GM20000 (cell line): Measurements from ENCODE around the gene XRCC5.

ENCODE experiments used
- DNase-seq: peaks from one replicate; pipeline ENCODE4 v3.0.0; 2012; ENCODE audit warnings: low spot score
- TF ChIP-seq, protein P1 (sequence below): IDR thresholded peaks from 2 replicates; pipeline ENCODE4 v1.5.1; 2012; ENCODE audit warnings: mild to moderate bottlenecking, control low read depth; ENCODE audit errors: extremely low read depth, missing control alignments

XRCC5 gene

DNA sequence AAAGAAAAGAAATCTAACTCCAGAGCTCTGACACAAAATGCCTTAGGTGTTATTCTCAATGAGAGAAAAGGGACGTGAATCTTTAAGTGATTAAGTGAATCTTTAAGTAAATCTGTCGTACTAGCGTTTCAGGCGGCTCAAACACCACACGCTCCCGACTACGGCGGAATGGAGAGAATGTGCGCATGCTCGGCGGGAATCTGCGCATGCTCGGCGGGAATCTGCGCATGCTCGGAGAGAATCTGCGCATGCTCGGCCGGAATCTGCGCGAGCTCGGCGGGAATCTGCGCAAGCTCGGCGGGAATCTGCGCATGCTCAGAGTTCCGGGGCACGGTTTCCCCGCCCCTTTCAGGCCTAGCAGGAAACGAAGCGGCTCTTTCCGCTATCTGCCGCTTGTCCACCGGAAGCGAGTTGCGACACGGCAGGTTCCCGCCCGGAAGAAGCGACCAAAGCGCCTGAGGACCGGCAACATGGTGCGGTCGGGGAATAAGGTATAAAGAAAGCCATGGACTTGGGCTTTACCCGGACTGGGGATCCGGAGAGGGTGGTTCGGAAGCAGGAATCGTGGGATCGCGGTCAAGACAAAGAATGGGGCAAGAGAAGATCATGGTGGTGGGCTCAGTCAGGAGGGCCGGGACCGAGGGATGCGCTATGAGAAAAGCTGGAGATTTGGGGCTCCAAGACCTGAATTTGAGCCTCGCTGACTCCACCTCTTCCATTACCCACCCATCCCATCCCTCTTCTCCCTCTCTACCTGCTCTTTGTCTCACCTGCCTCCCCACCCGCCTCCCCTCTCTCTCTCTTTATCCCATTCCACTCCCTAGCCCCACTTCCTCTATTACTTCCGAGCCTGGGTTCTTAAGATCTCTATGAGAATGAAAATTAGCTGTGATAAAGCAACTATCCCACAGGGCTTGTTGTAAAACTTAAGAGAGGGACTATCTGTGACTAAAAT, at the start of gene XRCC5:
Gene XRCC5 (plus strand): TSS at position 382 of the 955 bp plus-strand sequence. CDS start 89 bp downstream, at position 471.
- DNase-seq, result peak; percentile 86
- TF ChIP-seq, protein P1, sequence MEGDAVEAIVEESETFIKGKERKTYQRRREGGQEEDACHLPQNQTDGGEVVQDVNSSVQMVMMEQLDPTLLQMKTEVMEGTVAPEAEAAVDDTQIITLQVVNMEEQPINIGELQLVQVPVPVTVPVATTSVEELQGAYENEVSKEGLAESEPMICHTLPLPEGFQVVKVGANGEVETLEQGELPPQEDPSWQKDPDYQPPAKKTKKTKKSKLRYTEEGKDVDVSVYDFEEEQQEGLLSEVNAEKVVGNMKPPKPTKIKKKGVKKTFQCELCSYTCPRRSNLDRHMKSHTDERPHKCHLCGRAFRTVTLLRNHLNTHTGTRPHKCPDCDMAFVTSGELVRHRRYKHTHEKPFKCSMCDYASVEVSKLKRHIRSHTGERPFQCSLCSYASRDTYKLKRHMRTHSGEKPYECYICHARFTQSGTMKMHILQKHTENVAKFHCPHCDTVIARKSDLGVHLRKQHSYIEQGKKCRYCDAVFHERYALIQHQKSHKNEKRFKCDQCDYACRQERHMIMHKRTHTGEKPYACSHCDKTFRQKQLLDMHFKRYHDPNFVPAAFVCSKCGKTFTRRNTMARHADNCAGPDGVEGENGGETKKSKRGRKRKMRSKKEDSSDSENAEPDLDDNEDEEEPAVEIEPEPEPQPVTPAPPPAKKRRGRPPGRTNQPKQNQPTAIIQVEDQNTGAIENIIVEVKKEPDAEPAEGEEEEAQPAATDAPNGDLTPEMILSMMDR, result no peak

DNA sequence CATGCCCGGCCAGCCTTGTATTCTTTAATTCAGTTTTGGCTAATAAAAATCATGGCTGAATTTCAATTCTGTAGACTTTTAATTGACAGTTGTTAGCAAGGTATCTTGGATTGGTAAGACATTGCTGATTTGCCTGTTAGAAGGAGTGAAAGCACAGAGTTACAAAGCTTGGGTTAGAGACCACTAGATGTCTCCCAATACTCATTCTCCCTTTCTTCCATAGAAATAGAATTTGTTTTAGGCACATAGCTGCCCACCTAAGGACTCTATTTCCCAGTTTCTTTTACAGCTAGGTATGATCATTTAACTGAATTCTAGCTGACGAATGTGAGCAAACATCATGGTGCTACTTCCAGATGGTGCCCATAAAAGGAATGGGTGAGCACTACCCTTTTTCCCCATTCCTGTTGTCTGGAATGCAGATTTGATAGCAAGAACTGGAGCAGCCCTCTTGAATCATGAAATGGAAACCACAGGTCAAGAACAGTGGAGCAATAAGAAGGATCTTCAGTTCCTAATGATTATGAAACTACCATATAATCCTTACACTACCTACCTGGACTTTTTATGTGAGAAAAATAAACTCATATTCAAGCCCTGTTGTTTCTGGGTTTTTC, 45.0 kb upstream of the XRCC5 start:
- DNase-seq, result no peak
- TF ChIP-seq, protein P1, result no peak

DNA sequence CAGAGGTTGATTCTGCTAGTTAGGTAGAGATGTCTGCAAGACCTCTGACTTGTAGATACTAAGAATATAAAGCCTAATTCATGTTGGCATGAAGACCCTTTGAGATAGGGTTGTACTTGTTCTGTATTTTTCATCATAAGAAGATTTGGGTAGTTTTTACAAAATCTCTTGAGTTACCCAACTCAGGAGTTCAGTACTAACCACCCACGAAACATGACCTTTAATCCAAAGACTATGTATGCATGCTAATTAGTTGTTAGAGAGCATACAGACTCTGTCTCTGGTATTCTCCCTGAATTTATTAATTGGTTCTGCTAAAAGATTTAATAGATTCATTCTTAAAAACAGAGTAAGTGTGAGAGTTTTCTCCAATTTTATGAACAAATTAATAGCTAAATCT, 44.5 kb upstream of the XRCC5 start:
- TF ChIP-seq, protein P1, result no peak
- no peak for DNase-seq

DNA sequence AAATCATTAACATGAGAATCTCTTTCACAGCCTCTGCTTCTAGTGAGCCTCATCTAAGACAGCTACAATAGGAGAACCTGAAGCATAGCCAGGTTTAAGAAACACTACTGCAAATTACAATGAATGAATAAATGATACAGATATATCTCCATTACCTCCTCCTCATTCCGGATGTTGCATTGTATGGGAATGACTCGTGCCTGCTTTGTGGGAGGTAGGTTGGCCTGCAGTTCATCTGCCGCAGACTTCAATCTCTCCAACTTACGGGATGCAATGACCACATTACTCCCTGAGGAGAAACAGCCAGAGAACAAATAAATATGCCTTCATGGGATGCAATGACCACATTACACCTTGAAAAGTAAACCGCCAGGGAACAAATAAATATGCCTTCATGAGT, 42.9 kb upstream of the XRCC5 start:
- no peak for DNase-seq

DNA sequence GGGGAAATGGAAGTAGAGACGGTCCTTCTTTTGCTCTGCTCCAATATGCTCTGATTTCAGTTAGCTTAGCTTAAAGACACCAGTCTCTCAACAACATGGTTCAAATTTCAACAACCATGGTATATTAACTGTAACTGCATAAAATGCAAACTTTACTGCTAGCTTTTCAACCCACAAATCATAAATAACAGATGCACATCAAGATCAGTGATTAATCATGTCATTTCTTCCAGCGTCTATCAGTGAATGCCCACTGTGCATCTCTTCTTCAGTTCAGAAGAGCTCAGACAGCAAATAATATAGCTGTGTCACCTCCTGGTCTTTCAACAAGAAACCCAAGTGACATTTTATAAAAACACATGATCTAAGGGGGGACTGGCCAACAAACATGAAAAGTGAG, 40.1 kb upstream of the XRCC5 start:
- DNase-seq, result no peak

More for the DNA sequence above, 42.9 kb upstream of the XRCC5 start:
- TF ChIP-seq, protein P1, result no peak

DNA sequence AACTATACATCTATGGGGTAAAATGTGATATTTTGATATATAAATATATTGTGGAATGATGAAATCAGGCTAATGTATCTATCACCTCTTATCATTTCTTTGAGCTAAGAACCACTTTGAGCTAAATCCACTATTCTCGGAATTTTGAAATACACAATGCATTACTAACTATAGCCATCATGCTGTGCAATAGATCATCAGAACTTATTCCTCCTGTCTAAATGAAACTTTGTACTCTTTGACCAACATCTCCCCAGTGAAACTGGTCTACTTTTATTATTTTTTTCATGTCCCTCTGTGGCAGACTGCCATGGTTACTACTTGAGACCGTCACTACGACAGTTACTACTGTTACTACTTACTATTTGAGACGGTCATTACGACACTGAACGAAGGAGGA, 39.0 kb upstream of the XRCC5 start:
- TF ChIP-seq, protein P1, result no peak
- DNase-seq, result no peak

More for the DNA sequence above, 40.1 kb upstream of the XRCC5 start:
- TF ChIP-seq, protein P1, result no peak
